GM04504 (cell line): ENCODE results near the gene ARID1B.
"Not testable (repeated sequence)": the region's sequence is repeated elsewhere in the genome, so short reads cannot be mapped to it uniquely, and the experiment has no call there.

Experiments used
- DNase-seq: peaks from one replicate; pipeline ENCODE4 v3.0.0-alpha.2; 2012; ENCODE audit warnings: low read depth

ARID1B gene

DNA sequence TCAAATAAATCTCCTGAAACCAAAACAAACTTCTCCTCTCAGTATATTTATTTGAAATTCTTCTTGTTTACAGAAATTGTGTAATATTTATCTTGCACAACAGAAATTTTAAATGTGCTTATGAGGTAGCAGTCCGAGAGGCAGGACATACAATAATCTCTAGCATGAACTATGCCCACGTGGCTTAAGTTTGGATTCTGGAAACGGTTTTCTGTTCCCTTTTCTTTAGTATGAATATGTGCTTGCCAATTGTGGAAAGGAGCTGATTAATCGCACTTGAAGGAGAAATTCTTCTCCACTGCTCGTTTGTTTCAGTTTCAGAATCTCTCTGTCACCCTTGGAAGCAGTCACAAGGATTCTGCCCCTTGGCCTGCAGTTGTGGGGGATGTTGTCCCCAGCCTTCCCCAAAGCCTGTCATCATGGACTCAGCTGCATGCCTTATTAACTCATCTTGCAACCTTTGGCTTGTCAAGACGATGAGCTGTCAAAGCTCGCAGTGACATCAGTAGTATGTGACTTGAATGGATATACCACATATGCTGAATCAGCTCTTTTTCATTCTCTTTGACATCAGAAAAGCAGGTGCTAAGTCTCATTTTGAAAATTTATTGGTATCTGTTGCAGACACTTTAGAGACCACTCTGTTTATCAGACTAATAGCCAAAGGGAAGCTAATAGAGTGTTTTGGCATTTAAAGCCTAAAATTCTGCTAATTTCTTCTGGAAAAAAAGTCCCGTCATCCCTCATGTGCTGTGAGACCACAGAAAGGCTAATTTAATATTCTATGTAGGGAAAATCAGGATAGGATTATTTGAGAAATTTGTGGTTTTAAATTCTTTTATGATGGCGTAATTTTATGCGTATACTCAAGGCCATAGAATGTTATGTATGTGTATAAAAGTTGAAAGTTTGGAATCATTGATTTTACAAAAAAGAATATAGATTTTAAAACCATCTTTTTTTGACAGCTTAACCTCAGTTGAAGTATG is 186.8 kb downstream of the ARID1B start:
- DNase-seq: no peak

DNA sequence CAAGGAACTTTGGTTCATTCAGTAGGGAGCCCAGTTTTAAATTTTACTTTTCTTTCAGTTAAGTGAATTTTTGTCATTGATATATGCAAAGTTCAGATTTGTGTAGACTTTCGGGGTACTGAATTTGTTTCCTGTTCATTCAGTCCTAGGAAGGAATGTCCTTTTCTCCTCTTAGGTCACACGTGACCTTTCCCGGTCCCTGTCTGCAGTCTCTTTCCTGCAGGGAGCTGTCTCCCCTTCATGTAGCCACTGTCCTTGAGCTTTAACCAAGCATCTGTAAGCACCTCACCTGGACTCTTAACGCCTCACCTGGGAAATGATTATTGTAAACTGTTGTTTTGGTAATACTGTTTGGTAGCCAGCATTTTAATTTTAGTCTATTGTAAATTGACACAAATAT is 190.7 kb downstream of the ARID1B start:
- no peak for DNase-seq

DNA sequence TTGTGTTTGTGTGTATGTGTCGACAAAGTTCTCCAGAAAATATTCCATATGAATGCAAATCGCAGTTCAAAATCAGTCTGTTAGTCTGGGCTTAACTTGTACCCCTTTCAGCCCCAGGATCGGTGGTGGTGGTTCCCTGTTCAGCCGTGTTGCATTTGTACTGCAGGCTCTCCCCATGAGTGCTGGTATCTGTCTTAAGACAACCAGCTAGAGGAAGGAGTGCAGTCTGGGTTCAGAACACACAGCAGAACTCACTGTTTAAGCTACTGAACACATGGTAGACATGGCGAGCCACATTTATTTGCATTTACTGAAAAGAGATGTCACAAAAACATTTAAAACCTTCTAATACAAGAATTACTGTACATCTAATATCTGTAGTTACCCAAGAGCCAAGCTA is 192.1 kb downstream of the ARID1B start:
- no peak for DNase-seq

DNA sequence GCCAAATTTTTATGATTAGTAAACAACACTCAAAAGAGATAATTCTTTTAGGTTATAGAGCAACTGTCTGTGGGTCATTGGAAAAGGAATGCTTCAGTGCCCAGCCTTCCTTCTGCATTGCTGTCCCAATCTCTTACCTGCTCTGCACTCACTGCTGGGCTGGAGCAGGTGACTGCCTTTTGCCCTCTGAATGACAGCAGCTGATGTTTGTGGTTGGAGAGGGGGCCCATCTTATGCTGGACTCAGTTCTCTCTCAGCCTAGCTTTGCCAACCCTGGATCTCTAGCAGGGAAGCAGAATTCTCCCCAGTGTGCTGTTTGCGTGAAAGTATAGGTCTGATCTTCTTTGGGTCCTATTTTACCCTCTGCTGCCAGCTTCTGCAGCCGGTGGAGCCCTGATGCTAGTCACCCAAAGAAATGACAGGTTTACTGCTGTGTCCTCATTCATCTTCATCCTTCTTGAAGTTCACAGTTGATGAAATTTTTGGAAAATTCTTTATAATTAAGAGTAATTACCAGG is 193.5 kb downstream of the ARID1B start:
- DNase-seq: no peak

DNA sequence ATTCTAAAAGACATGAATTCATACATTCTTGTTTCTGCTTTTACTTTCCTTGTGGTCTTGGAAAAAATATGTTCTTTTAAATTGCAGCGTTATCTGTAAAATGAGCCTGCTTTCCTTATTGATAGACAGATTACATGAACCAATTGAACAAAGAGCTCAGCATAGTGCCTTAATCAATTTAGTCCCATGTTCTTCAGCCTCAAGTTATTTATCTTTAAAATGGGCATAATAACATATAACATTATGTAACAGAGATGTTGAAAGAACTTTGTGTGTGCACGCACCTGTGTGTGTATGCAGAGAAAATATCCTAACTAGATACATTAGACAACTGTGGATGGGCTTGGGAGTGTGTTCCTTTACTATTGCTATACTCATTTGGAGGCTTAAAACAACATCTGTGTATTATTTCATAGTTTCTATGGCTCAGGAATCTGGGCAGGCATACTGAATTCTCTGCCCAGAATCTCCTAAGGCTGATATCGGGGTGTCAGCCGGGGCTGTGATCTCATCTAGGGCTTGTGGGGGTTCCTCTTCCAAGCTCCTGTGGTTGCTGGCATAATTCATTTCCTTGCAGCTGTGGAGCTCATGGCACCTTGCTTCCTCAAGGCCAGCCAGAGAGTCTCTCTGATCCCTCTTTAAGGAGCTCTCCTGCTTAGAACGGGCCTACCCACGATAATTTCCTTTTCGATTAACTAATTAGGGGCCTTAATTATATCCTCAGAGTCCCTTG is 194.1 kb downstream of the ARID1B start:
- no peak for DNase-seq

DNA sequence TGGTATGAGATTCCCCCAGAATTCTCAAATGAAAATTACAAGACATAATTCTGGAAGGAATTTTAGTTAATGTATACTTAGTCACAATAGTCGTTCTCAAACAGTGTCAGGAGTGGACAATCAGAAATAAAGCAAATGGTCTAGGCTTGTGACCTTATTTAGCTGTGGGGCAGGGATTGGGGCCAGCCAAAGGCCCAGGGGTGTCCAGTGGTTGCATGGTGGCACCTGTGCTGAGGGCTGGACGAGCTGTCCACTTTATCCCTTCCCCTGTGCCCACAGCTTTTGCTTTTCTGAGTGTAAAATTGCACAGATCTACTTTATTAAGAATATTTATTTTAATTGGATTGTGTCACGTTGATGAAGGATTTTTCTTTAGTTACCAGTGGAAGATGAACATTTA is 195.0 kb downstream of the ARID1B start:
- no peak for DNase-seq

DNA sequence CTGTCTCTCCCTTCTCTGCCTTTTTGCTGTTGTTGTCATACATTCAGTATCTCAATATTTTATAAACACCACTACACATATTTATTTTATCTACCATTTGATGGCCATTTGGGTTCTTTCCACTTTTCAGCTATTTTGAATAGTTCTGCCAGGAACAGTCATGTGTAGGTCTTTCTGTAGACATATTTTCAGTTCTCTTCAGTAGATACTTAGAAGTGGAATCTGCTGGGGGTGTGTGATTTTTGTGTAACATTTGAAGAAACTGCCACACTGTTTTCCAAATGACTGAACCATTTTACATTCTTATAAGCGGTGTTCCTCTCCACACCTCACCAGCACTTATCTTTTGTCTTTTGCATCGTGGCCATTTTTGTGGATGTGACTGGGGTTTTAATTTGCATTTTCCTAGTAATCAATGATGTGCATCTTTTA is 197.7 kb downstream of the ARID1B start:
- no peak for DNase-seq

DNA sequence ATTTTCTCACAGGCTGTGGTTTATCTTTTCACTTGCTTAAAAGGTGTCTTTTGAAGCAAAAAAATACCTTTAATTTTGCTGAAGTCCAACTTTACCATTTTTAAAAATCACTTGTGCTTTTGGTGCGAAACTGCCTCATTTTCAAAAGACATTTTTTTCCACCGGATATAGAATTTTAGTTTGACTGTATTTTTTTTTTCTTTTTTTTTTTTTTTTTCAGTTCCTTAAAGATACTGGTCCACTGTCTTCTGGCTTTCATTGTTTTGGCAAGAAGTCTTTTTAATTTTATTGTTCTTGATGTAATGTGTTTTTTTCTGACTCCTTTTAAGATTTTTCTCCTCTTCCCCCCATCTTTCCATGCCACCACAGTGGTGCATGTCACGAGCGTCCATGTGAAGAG is 198.2 kb downstream of the ARID1B start:
- DNase-seq: no peak

DNA sequence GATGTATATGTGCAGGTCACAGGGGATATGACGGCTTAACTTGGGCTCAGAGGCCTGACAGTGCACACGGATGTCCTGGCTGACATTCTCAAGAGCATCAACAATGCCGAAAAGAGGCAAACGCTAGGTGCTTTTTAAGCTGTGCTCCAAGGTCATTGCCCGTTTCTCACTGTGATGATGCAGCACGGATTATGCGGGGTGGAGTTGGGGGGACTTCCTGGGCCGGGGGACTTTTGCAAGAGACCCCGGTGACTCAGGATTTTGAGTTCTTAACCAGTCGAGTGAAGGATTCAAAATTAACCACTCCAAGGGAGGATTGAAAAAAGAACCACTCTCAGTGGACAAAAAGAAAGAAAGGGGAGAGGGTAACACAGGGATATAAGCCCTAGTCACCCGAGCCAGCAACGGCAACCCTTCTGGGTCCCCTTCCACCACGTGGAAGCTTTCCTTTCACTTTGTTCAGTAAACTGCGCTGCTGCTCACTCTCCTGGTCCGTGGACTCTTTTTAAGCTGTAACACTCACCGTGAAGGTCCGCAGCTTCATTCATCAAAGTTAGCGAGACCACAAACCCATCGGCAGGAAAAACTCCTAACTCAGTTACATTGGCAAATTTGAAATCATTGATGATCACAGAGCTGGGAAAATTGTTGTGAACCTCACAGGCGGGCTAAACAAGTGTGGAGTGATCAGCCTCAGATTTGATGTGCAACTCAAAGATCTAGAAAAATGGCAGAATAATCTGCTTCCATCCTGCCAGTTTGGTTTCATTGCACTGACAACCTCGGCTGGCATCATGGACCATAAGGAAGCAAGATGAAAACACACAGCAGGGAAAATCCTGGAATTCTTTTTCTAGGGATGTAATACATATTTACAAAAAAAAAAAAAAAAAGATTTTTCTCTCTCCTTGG is 199.3 kb downstream of the ARID1B start:
- no peak for DNase-seq

DNA sequence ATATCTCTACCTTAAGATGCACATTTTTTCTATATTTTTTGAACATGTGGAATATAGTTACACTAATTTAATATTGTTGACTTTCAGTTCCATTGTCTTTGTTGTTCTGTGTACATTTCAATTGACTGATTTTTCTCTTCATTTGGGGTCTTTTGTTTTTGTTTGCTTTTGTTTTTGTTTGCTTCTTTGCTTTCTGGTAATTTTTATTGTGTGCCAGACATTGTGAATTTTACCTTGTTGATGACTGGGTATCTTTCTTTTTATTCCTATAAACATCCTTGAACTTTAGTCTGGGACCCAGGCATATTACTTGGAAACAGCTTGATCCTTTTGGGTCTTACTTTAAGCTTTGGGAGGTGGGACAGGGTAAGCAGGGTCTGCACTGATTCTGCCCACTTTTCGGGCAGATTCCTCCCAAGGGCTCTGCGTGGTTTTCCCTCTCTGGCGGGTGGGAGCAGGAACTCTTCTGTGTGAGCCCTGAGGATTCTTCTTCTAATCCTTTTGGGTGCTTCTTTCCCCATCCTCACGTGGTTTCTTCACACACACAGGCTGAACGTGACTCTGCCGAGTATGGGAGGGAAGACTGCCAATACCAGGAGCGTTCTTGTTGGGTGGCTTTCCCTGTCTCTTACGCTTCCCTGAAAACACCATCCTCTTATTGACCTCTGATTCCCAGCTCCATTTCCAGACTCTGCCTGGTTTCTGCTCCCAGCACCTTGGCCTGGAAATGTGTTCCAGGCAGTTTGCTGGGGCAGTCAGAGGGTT is 200.5 kb downstream of the ARID1B start:
- DNase-seq: peak; percentile 46

DNA sequence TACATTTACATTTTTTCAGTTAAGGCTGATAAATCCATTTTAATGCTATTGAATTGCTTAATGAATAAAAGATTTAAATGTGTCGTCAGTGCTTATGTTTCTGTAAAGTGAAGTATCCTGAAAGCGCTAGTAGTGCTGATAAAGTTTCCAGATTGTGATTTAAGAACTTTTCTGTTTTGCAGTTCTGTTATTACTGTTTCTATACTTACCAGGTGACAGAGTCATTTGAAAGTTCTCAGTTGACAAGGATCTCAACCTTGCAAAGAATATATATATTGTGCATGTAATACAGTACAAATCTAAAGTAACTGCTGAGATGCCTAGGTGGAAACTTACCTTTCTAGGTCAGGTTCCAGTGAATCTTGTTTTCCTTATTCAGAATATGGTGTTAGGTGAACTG is 201.8 kb downstream of the ARID1B start:
- no peak for DNase-seq

DNA sequence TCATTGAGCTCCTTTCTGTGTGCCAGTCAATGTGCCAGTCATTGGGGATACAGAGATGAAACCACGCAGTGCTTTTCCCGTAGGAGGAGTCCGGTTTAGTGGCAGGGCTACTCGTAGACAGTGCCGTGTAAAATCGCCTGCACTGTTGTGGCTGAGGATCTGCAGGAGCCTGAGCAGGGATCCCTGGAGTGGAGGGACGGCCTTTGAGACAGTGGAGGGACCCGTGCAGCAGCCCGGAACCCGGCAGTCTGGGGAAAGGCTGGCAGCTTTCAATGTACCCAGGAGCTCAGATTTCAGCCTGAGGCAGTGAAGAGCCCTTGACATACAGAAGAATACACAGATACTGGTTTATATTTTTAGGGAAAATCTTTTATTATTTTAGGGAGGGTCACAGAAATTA is 203.3 kb downstream of the ARID1B start:
- DNase-seq: no peak

DNA sequence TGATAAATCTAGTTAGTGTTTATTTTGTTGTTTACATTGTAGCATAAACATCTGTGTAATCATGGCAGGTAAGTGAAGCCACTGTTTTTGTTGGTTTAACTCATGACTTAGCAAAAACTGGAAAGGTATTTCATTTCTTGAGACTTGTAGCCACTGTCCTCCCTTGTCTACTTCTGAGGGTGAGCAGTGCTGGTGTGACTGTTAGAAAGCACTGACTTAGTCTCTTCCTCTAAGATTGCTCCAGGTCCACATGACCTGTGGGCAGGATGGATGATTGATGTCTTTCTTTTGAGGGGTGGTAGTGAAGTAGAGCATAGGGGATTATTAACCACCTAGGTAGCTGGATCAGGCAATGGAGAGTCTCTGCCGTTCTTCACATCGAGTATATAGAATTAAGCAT is 203.8 kb downstream of the ARID1B start:
- no peak for DNase-seq

DNA sequence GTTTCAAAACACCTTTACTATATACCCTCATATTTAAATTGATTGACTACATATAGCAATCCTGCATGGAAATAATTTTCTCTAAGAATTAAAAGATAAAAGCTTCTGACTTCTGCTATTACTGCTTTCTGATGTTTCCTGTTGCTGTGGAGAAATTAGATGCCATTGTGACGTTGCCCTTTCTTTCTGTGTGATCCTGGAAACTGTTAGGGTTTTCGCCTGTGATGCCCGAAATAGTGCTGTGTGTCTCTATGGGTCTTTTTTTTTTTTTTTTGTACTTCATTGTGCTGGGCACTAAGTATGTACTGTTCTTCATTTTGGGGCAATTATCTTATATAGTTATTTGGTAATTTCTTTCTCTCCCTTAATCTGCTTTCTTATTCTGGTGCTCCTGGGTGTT is 205.0 kb downstream of the ARID1B start:
- DNase-seq: no peak

DNA sequence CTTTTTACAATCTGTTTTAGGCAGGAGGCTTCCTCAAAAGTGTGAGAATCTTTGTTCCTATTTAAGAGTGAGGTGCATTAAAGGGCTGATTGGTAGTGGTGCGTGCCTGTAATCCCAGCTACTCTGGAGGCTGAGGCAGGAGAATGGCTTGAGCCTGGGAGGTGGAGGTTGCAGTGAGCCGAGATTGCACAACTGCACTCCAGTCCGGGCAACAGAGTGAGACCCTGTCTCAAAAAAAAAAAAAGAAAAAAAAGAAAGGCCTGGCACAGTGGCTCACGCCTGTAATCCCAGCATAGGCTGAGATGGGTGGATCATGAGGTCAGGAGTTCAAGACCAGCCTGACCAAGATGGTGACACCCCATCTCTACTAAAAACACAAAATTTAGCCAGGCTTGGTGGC is 205.7 kb downstream of the ARID1B start:
- DNase-seq: not testable (repeated sequence)

DNA sequence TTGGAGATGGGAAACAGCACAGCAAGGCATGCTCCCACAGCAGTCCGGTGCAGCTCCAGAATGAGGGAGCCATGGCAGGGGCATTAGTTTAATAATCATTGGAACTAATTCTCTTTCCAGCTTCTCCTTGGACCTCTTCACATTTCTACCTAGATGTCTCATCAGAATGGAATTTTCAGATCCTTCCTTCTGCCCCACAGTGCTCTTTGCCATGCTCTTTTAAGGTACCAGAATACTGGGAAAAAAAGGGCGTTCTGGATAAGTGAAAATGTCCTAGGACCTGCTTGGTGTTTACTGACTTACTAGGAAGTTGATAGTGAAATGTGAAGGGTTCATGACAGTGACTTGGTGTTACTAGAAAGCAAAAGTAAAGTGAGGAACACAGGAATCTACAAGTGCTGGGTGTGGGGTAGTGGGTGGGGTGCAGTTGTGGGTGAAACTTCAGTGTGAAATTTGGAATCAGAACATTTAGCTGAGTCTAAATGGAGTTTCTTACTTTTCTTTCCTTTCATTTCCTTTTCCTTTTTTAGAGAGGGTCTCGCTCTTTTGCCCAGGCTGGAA is 207.1 kb downstream of the ARID1B start:
- DNase-seq: no peak

DNA sequence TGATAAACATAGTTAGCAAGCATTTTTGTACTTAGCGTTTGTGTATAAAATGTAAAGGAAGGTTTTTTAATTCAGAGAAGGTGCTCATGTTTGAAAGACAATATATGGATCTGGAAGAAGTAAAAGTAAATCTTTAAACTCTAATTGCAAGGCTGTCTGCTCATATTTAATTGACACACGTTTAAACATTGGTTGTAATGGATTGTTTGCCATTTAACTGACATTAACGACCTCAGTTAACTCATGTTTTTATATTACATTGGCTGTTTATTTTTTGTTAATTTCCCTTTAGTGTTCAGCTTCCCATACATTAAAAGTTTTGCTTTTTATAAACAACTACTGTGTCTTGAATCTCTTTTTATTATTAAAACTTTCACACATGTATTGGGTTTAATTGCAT is 208.1 kb downstream of the ARID1B start:
- no peak for DNase-seq

DNA sequence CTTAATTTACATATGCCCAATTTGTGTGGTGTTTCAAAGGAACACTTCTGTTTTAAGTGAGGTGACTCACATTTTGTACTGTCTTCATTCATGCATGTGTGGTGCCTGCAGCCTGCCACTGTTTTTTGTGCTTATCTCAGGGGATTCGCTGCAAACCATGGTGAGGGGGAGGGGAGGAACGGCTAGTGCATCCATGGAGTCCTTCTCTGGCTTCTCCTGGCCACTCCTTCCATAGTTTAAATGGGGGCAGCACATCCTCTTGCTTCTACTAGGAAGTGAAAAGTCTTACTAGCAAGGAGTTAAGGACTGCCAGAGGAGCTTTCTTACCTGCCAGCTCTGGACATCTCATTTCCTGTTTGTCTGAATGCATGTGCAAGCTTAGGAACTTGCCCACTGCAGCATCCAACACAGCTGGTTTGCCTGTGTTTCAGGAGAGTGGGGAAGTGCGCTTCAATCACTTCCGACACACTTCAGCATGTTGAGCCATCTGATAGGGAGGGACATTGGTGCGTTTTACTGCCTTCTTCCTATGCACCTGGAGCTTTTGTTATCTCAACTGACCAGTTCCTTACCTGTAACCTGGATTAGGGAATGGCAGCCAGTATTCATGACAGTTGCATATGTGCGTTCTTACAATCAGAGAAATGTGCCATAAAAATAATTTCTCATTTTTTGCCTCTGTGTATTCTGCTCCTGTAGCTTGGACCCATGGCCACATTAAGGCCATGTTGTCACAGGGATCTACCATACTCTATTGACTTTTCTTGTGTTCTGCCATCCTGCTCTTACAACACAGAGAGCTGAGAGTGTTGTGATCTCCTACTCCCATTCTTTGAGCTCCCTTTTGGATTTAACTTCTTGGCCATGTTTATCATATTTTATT is 211.3 kb downstream of the ARID1B start:
- DNase-seq: no peak

DNA sequence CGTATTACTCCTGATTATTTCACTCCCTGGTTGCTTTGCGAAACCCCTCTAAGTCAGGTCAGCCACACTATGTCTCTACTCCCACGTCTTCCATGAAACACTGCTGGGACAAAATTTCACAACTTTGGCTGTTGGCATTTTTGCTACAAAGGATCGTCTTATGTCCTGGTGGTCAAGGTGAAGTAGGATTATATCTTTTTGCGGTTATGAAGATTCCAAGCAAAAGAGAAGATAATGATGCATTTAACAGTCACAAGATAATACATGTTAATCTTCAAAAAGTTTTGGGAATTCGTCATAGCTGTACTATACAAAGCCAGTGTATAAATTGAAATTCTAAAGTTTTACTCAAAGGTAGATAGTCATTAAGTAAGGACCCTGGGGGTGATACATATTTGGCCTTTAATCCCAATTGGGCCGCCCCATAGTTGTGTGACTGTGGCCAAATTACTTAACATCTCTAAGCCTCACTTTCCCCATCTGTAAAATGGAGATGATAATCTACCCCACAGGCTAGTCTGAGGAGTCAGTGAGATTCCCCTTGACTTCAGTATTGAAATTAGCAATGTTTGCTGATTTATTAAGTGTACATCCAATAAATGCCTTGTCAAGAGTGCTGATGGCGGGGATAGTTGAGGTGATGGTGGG is 212.1 kb downstream of the ARID1B start:
- DNase-seq: no peak
